CD4-positive, CD25-positive, alpha-beta regulatory T cell (primary cell): Measurements from ENCODE around the gene MTHFD2L. TPM values are rescaled to one million over a fixed set of nuclear protein-coding genes. Genes with fewer than 3 reads are reported as not detected.
A peak's percentile ranks its signal among the peaks of the same experiment; 100 is the strongest.

Experiments used
- ATAC-seq, 2 donors: fragments of 150-1000 bp; cut with Tn5 transposase; one replicate each; pipeline ENCODE4 v1.10.0; 2021; ENCODE audit warnings: low read depth in 2 of 2, moderate number of reproducible peaks in 2 of 2, moderate library complexity in 1 of 2
- DNase-seq, 3 donors: peaks; one replicate each; pipeline versions ENCODE4 v3.0.0 to v3.0.0-alpha.2; 2012 to 2022; ENCODE audit warnings: mixed read lengths in 1 of 3
- H3K27ac ChIP-seq: one replicate; pipeline ENCODE4 v1.7.0; 2013; ENCODE audit warnings: mild to moderate bottlenecking, low read length; ENCODE audit not compliant: insufficient read depth, poor library complexity, severe bottlenecking
- H3K27me3 ChIP-seq: one replicate; pipeline ENCODE4 v1.7.0; 2013; ENCODE audit warnings: low read length; ENCODE audit not compliant: control insufficient read depth, insufficient read depth
- H3K36me3 ChIP-seq: one replicate; pipeline ENCODE4 v1.7.0; 2013; ENCODE audit warnings: mild to moderate bottlenecking, low read length, moderate library complexity; ENCODE audit not compliant: control insufficient read depth, insufficient read depth
- H3K4me1 ChIP-seq: 2 replicates; pipeline ENCODE4 v1.7.0; 2013; ENCODE audit warnings: mild to moderate bottlenecking, low read length; ENCODE audit not compliant: insufficient read depth, control insufficient read depth, poor library complexity, severe bottlenecking
- H3K4me3 ChIP-seq: one replicate; pipeline ENCODE4 v1.7.0; 2013; ENCODE audit warnings: low read depth, mild to moderate bottlenecking, low read length, moderate library complexity
- H3K9me3 ChIP-seq, 2 experiments: 1 replicate in 1 of 2; 2 replicates in 1 of 2; pipeline ENCODE4 v1.7.0; 2013; ENCODE audit warnings: low read length in 2 of 2, mild to moderate bottlenecking in 1 of 2, moderate library complexity in 1 of 2; ENCODE audit not compliant: control insufficient read depth in 2 of 2
- H3K27ac Mint-ChIP-seq, 3 donors: one replicate each; pipeline ENCODE4 v1.8.0; 2020 to 2022; ENCODE audit warnings: mild to moderate bottlenecking in 3 of 3, mixed read lengths in 3 of 3, moderate library complexity in 2 of 3
- H3K27me3 Mint-ChIP-seq: one replicate; pipeline ENCODE4 v1.8.0; 2022; ENCODE audit warnings: mild to moderate bottlenecking, mixed read lengths
- H3K36me3 Mint-ChIP-seq: one replicate; pipeline ENCODE4 v1.8.0; 2020; ENCODE audit warnings: mixed read lengths
- H3K4me1 Mint-ChIP-seq, 4 donors: one replicate each; pipeline ENCODE4 v1.8.0; 2020 to 2022; ENCODE audit warnings: mixed read lengths in 4 of 4, mild to moderate bottlenecking in 1 of 4
- H3K4me3 Mint-ChIP-seq, 4 donors: one replicate each; pipeline ENCODE4 v1.8.0; 2020 to 2022; ENCODE audit warnings: mild to moderate bottlenecking in 4 of 4, mixed read lengths in 4 of 4, moderate library complexity in 3 of 4
- H3K9me3 Mint-ChIP-seq, 7 donors: one replicate each; pipeline ENCODE4 v1.8.0; 2020 to 2022; ENCODE audit warnings: mixed read lengths in 7 of 7, mild to moderate bottlenecking in 3 of 7, moderate library complexity in 2 of 7
- polyA plus RNA-seq, 4 donors: library from polyadenylated mRNA; unstranded; fragments of 300-500 nt; fragmentation: Illumina TruSeq; gene quantifications; one replicate each; pipeline ENCODE4 v1.2.3, GENCODE V29; 2021
- total RNA-seq: library from RNA; stranded (reverse); gene quantifications from one replicate; pipeline ENCODE4 v1.2.3, GENCODE V29; 2022

Gene MTHFD2L
- total and polyA plus RNA-seq, 5 donors from 2014 or later: 2.3 to 6.9 (median 3.9) TPM

DNA sequence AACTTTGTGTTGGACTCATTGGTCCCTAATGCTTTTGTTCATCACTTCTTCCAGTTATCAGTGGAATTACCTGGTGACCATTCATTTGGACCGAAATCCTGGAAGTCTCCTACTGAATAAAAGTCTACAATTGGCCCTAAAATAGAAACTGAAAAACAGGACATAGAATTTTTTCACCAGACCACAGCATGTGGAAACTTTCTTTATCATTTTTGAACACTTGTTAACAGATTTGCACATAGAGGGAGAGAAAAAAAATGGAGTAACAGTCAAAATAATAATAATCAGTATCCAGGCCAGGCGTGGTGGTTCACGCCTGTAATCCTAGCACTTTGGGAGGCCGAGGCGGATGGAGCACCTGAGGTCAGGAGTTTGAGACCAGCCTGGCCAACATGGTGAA, 157.5 kb downstream of the MTHFD2L start:
- Histone ChIP-seq H3K27me3 (peaks cover 2% of the 10 kb centered on the region), H3K36me3 (no peaks in the 10 kb centered on the region), H3K27ac (no peak overlapping the region), H3K9me3 (no peaks in the 10 kb centered on the region), H3K4me1 (no peaks in the 10 kb centered on the region), H3K4me3 (no peak overlapping the region)
- Mint-ChIP-seq H3K4me1 (no peaks in the 10 kb centered on the region), H3K27me3 (peaks cover 4% of the 10 kb centered on the region), H3K9me3 (no peaks in the 10 kb centered on the region), H3K27ac (no peak overlapping the region), H3K36me3 (no peaks in the 10 kb centered on the region), H3K4me3 (no peak overlapping the region)
- DNase-seq: no peak
- no peak for ATAC-seq

DNA sequence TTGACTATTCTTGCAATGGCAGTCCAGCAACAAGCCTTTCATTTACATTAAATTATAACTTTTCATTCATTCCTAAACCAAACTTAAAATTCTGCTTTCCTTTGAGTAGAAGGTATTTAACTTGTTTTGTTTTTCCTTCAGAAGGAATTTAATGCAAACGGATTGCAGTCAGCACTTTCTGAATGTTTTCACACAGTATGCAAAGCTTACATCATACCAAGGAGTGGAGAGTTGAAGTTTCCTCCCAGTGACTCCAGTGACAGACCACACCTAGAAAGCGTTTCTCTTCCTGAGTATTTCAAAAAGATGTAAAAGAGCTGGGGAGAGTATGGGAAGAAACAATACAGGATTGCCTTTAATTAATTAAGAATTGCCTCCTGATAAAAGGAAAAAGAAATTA, 158.5 kb downstream of the MTHFD2L start:
- ATAC-seq (no peak), DNase-seq (no peak)
- no peak overlapping the region for H3K27ac ChIP-seq
- no peaks in the 10 kb centered on the region for H3K4me1 ChIP-seq
- no peak overlapping the region for H3K4me3 Mint-ChIP-seq
- H3K4me3 ChIP-seq: no peak overlapping the region
- no peaks in the 10 kb centered on the region for H3K36me3 ChIP-seq
- H3K4me1 Mint-ChIP-seq: no peaks in the 10 kb centered on the region
- H3K36me3 Mint-ChIP-seq: no peaks in the 10 kb centered on the region
- no peaks in the 10 kb centered on the region for H3K9me3 ChIP-seq
- H3K9me3 Mint-ChIP-seq: no peaks in the 10 kb centered on the region
- H3K27me3 Mint-ChIP-seq: peaks cover 4% of the 10 kb centered on the region
- peaks cover 2% of the 10 kb centered on the region for H3K27me3 ChIP-seq
- no peak overlapping the region for H3K27ac Mint-ChIP-seq

DNA sequence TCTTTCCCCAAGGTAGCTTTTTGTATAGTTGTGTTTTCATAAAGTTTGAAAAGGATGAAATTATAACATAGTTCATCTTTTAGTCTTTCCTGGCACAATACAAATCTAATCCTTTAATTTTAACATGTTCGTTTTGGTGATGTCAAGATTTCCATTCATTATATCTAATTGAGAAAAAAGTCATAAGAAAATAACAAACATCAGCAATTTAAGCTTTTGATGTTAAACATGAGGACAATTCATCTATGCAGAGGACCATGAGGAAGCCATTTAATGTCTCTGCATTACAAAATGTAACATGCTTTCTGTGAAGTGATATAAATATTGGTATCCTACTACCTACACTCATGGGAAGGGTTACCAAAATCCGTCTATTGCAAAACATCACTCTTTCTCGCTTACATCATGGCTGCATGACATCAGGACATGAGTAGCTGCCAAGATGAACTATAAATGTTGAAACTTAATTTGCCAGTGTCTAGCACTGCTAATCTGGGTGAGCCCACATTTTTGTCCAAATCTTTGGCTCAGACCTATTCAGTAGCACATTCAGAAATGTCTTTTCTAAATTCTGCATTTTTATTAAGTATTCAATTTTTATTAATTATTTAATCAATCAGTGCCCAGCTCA, 159.8 kb downstream of the MTHFD2L start:
- H3K4me1 ChIP-seq: no peaks in the 10 kb centered on the region
- H3K36me3 Mint-ChIP-seq: no peaks in the 10 kb centered on the region
- DNase-seq: no peak
- H3K27ac Mint-ChIP-seq: no peak overlapping the region
- H3K27me3 Mint-ChIP-seq: peaks cover 4% of the 10 kb centered on the region
- H3K36me3 ChIP-seq: no peaks in the 10 kb centered on the region
- no peak overlapping the region for H3K4me3 Mint-ChIP-seq
- no peaks in the 10 kb centered on the region for H3K4me1 Mint-ChIP-seq
- H3K9me3 Mint-ChIP-seq: no peaks in the 10 kb centered on the region
- H3K27ac ChIP-seq: no peak overlapping the region
- no peak overlapping the region for H3K4me3 ChIP-seq
- no peaks in the 10 kb centered on the region for H3K9me3 ChIP-seq
- H3K27me3 ChIP-seq: peaks cover 1% of the 10 kb centered on the region
- ATAC-seq: no peak

GRCh38 chr4:74318276-74318675, 160.4 kb downstream of the MTHFD2L start:
- Mint-ChIP-seq H3K27me3 (peaks cover 4% of the 10 kb centered on the region), H3K36me3 (no peaks in the 10 kb centered on the region), H3K4me3 (no peak overlapping the region), H3K9me3 (no peaks in the 10 kb centered on the region), H3K27ac (no peak overlapping the region), H3K4me1 (no peaks in the 10 kb centered on the region)
- Histone ChIP-seq H3K4me3 (no peak overlapping the region), H3K27ac (no peak overlapping the region), H3K36me3 (no peaks in the 10 kb centered on the region), H3K27me3 (peaks cover 3% of the 10 kb centered on the region), H3K9me3 (no peaks in the 10 kb centered on the region), H3K4me1 (no peaks in the 10 kb centered on the region)
- no peak for ATAC-seq
- DNase-seq: no peak

- H3K27ac Mint-ChIP-seq: peak overlapping the region in 1 of 3 donors; percentile 20
- H3K36me3 Mint-ChIP-seq: no peaks in the 10 kb centered on the region
- no peak overlapping the region for H3K4me3 Mint-ChIP-seq
- no peak for DNase-seq
- H3K36me3 ChIP-seq: no peaks in the 10 kb centered on the region
- no peaks in the 10 kb centered on the region for H3K9me3 Mint-ChIP-seq
- no peak overlapping the region for H3K27ac ChIP-seq
- no peak for ATAC-seq
- peaks cover 3% of the 10 kb centered on the region for H3K27me3 ChIP-seq
- H3K4me3 ChIP-seq: no peak overlapping the region
- H3K4me1 ChIP-seq: no peaks in the 10 kb centered on the region
- no peaks in the 10 kb centered on the region for H3K9me3 ChIP-seq
- H3K4me1 Mint-ChIP-seq: no peaks in the 10 kb centered on the region
- H3K27me3 Mint-ChIP-seq: peaks cover 4% of the 10 kb centered on the region
Measured at GRCh38 chr4:74319470-74319869, 161.6 kb downstream of the MTHFD2L start.

DNA sequence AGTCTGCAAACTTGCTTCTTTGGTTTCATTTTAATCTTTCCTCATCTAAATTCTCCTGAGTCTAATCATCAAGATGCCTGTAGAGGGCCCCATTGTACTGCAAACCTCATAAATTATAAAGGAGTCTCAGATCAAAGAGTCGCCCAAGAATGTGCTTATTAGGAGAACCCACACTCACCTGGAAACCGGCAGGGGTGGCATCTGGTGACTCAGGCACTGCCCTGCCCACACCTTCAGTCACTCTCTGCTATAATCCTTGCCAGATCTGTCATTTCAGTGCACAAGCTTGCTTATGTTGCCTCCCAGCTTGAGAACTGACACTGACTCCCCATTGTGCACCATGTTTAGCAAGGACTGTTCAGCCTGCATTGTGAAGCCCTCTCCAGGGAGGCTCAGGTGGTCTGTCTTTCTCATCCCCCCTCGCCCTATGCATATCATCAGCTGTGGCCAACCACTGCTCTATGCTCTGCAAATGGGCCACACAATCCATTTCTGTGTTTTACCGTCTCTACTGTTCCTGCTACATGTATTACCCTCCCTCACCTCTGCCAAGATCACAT, 162.7 kb downstream of the MTHFD2L start:
- Histone ChIP-seq H3K4me1 (no peaks in the 10 kb centered on the region), H3K9me3 (no peaks in the 10 kb centered on the region), H3K27ac (no peak overlapping the region), H3K36me3 (no peaks in the 10 kb centered on the region), H3K27me3 (peaks cover 3% of the 10 kb centered on the region), H3K4me3 (no peak overlapping the region)
- Mint-ChIP-seq H3K36me3 (no peaks in the 10 kb centered on the region), H3K27ac (no peak overlapping the region), H3K9me3 (no peaks in the 10 kb centered on the region), H3K4me1 (no peaks in the 10 kb centered on the region), H3K4me3 (no peak overlapping the region), H3K27me3 (peaks cover 4% of the 10 kb centered on the region)
- ATAC-seq (peak in 1 of 2 donors; percentile 43), DNase-seq (peak in 2 of 3 donors; percentile 1 to 56)

DNA sequence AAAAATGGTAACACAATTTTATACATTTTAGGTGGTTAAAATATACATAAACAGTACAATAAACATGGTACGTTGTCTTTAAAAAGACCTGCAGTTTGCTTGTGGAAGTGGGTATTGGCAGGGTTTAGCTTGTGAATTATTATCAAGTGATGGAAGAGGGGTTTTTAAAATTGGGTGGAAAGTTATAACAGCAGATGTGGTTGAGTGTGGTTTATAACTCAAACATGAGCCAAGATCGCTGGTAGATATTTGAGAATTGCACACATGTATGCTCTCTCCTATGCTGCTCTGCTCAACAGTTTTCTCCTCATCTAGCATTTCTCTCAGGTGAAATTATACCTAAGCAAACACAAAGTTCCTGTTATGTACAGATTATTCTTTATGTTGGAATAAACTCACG, 164.4 kb downstream of the MTHFD2L start:
- Histone ChIP-seq H3K4me3 (no peak overlapping the region), H3K4me1 (no peaks in the 10 kb centered on the region), H3K9me3 (no peaks in the 10 kb centered on the region), H3K27ac (no peak overlapping the region), H3K36me3 (no peaks in the 10 kb centered on the region), H3K27me3 (peaks cover 3% of the 10 kb centered on the region)
- Mint-ChIP-seq H3K9me3 (no peaks in the 10 kb centered on the region), H3K4me1 (no peaks in the 10 kb centered on the region), H3K36me3 (no peaks in the 10 kb centered on the region), H3K4me3 (no peak overlapping the region), H3K27me3 (peaks cover 3% of the 10 kb centered on the region), H3K27ac (no peak overlapping the region)
- ATAC-seq (no peak), DNase-seq (no peak)

GRCh38 chr4:74323663-74324062, 165.7 kb downstream of the MTHFD2L start:
- no peaks in the 10 kb centered on the region for H3K27me3 Mint-ChIP-seq
- no peak for DNase-seq
- no peaks in the 10 kb centered on the region for H3K4me1 Mint-ChIP-seq
- ATAC-seq: no peak
- H3K9me3 ChIP-seq: no peaks in the 10 kb centered on the region
- H3K4me3 ChIP-seq: no peak overlapping the region
- H3K36me3 ChIP-seq: no peaks in the 10 kb centered on the region
- no peaks in the 10 kb centered on the region for H3K4me1 ChIP-seq
- H3K4me3 Mint-ChIP-seq: no peak overlapping the region
- H3K27ac ChIP-seq: no peak overlapping the region
- H3K27me3 ChIP-seq: peaks cover 3% of the 10 kb centered on the region
- no peaks in the 10 kb centered on the region for H3K36me3 Mint-ChIP-seq
- H3K9me3 Mint-ChIP-seq: no peaks in the 10 kb centered on the region
- no peak overlapping the region for H3K27ac Mint-ChIP-seq
